HepG2 (cell line): ENCODE results near the gene ZNF22. TPM values are rescaled to one million over a fixed set of nuclear protein-coding genes. Genes with fewer than 3 reads are reported as not detected.

ENCODE experiments used
- CREM ChIP-seq, 2 experiments: sonication (generic) in 1 of 2; formaldehyde crosslinking in 1 of 2; IDR thresholded peaks; 2 replicates each; pipeline versions ENCODE4 v1.4.0 to v1.6.1; 2016 to 2020; ENCODE audit warnings: antibody characterized with exemption in 1 of 2, mild to moderate bottlenecking in 1 of 2, missing genetic modification reagents in 1 of 2
- EEA1 ChIP-seq: sonication (generic); formaldehyde crosslinking; IDR thresholded peaks from 2 replicates; pipeline ENCODE4 v1.5.1; 2020; ENCODE audit warnings: mild to moderate bottlenecking, missing genetic modification reagents, borderline replicate concordance
- FOXO1 ChIP-seq: sonication (generic); formaldehyde crosslinking; IDR thresholded peaks from 2 replicates; pipeline ENCODE4 v1.4.0; 2020; ENCODE audit warnings: missing genetic modification reagents
- FOXO4 ChIP-seq: sonication (generic); formaldehyde crosslinking; conservative IDR thresholded peaks from 2 replicates; pipeline ENCODE4 v1.8.1; 2023; ENCODE audit warnings: missing genetic modification reagents
- FOXP4 ChIP-seq: sonication (generic); formaldehyde crosslinking; IDR thresholded peaks from 2 replicates; pipeline ENCODE4 v1.4.0; 2020; ENCODE audit warnings: missing genetic modification reagents
- HMG20A ChIP-seq: IDR thresholded peaks from 2 replicates; pipeline ENCODE4 v1.6.1; 2016; ENCODE audit warnings: borderline replicate concordance
- KLF13 ChIP-seq: sonication (generic); formaldehyde crosslinking; IDR thresholded peaks from 2 replicates; pipeline ENCODE4 v1.4.0; 2020; ENCODE audit warnings: mild to moderate bottlenecking, missing genetic modification reagents
- MEIS2 ChIP-seq: sonication (generic); formaldehyde crosslinking; IDR thresholded peaks from 2 replicates; pipeline ENCODE4 v1.9.0; 2021; ENCODE audit warnings: mild to moderate bottlenecking, missing genetic modification reagents
- MLX ChIP-seq: IDR thresholded peaks from 2 replicates; pipeline ENCODE4 v1.6.1; 2016
- NCOA1 ChIP-seq: sonication (generic); formaldehyde crosslinking; IDR thresholded peaks from 2 replicates; pipeline ENCODE4 v1.9.0; 2021; ENCODE audit warnings: missing genetic modification reagents
- PHF5A ChIP-seq: IDR thresholded peaks from one replicate; pipeline ENCODE4 v1.6.1; 2018; ENCODE audit warnings: low read depth, missing genetic modification reagents; ENCODE audit not compliant: unreplicated experiment
- SCMH1 ChIP-seq: sonication (generic); formaldehyde crosslinking; IDR thresholded peaks from 2 replicates; pipeline ENCODE4 v1.9.0; 2021; ENCODE audit warnings: missing genetic modification reagents, mild to moderate bottlenecking, borderline replicate concordance
- SOX13 ChIP-seq, 3 experiments: fragments of 450-650 bp in 1 of 3; sonication (generic) in 1 of 3; formaldehyde crosslinking in 1 of 3; IDR thresholded peaks in 2 of 3; conservative IDR thresholded peaks in 1 of 3; 2 replicates each; pipeline versions ENCODE4 v1.5.0 to v1.6.1; 2016 to 2020; ENCODE audit warnings: antibody characterized with exemption in 1 of 3, mild to moderate bottlenecking in 1 of 3, missing compliant biosample characterization in 1 of 3, missing genetic modification reagents in 1 of 3, moderate library complexity in 1 of 3
- SPEN ChIP-seq: sonication (generic); formaldehyde crosslinking; IDR thresholded peaks from 2 replicates; pipeline ENCODE4 v1.5.1; 2020; ENCODE audit warnings: low read depth, mild to moderate bottlenecking, missing genetic modification reagents
- THAP11 ChIP-seq: IDR thresholded peaks from 2 replicates; pipeline ENCODE4 v1.6.1; 2016; ENCODE audit warnings: missing biosample characterization, missing genetic modification reagents
- ZBTB25 ChIP-seq: IDR thresholded peaks from 2 replicates; pipeline ENCODE4 v1.6.1; 2018; ENCODE audit warnings: missing genetic modification reagents
- ZNF331 ChIP-seq: sonication (generic); formaldehyde crosslinking; IDR thresholded peaks from 2 replicates; pipeline ENCODE4 v1.4.0; 2020; ENCODE audit warnings: missing genetic modification reagents
- ZNF441 ChIP-seq: sonication (generic); formaldehyde crosslinking; IDR thresholded peaks from 2 replicates; pipeline ENCODE4 v1.7.0; 2021; ENCODE audit warnings: missing genetic modification reagents, borderline replicate concordance
- ZNF614 ChIP-seq: IDR thresholded peaks from 2 replicates; pipeline ENCODE4 v1.6.1; 2018; ENCODE audit warnings: missing biosample characterization, missing genetic modification reagents, inconsistent platforms, borderline replicate concordance
- ZNF644 ChIP-seq: IDR thresholded peaks from 2 replicates; pipeline ENCODE4 v1.6.1; 2016; ENCODE audit warnings: low read depth
- ZNF709 ChIP-seq: sonication (generic); formaldehyde crosslinking; IDR thresholded peaks from 2 replicates; pipeline ENCODE4 v1.5.0; 2020; ENCODE audit warnings: mild to moderate bottlenecking, missing genetic modification reagents
- ZNF749 ChIP-seq: sonication (generic); formaldehyde crosslinking; IDR thresholded peaks from 2 replicates; pipeline ENCODE4 v1.8.0; 2022; ENCODE audit warnings: mild to moderate bottlenecking, missing genetic modification reagents, moderate library complexity, borderline replicate concordance
- polyA plus RNA-seq, 8 experiments: library from polyadenylated mRNA; depleted of rRNA in 3 of 8; stranded (reverse) in 7 of 8; unstranded in 1 of 8; fragments of >200 nt; fragmentation: Illumina TruSeq in 4 of 8; extraction: Trizol in 4 of 8; gene quantifications; 2 replicates each; pipeline versions ENCODE4 v1.2.1 to v1.2.3, GENCODE V29; 2011 to 2016; ENCODE audit warnings: low read depth in 4 of 8, missing spikeins in 1 of 8, mixed read lengths in 1 of 8; ENCODE audit not compliant: insufficient read depth in 1 of 8
- total RNA-seq, 5 experiments: library from RNA; depleted of rRNA; stranded (reverse); fragments of >200 nt; fragmentation: Illumina TruSeq; extraction: Trizol; gene quantifications; 2 replicates each; pipeline ENCODE4 v1.2.3, GENCODE V29; 2016; ENCODE audit warnings: low read depth in 1 of 5

Gene ZNF22
- total and polyA plus RNA-seq, 2 of the 13 experiments (the other 11 are each of a cell fraction or from before 2014, with no cell fraction given), result 0.40 to 1.3 TPM

GRCh38 chr10:45005284-45005683 is 4.6 kb downstream of the ZNF22 start (continued):
- TF ChIP-seq ZNF709 (CRISPR knock-in tag) (no peak), SCMH1 (no peak), SOX13 (IDR thresholded peaks at IDR 0.05) (no peak), SOX13 (CRISPR knock-in tag; conservative IDR thresholded peaks at IDR 0.05 in 1 of 2, IDR thresholded peaks at IDR 0.05 in 1 of 2) (peak in 1 of 2 experiments; percentile 87; a peak in 2 of 4 replicates), MLX (CRISPR knock-in tag) (0 out of 2 replicates have a peak, but pooled peaks have one; percentile 29), ZBTB25 (CRISPR knock-in tag) (peak; percentile 61; the same call in 1 of the 2 replicates), NCOA1 (CRISPR knock-in tag) (0 out of 2 replicates have a peak, but pooled peaks have one; percentile 38), FOXO1 (CRISPR knock-in tag) (peak; percentile 90), EEA1 (CRISPR knock-in tag) (no peak), FOXP4 (CRISPR knock-in tag) (peak; percentile 94), PHF5A (CRISPR knock-in tag) (peak; percentile 13), THAP11 (CRISPR knock-in tag) (peak; percentile 25; the same call in 1 of the 2 replicates), CREM (IDR thresholded peaks at IDR 0.05) (peak; percentile 36; the same call in 1 of the 2 replicates), CREM (CRISPR knock-in tag; IDR thresholded peaks at IDR 0.05) (no peak), ZNF749 (CRISPR knock-in tag) (no peak), ZNF644 (CRISPR knock-in tag) (0 out of 2 replicates have a peak, but pooled peaks have one; percentile 17), MEIS2 (peak; percentile 81; the same call in 1 of the 2 replicates), FOXO4 (CRISPR knock-in tag) (0 out of 2 replicates have a peak, but pooled peaks have one; percentile 35), SPEN (CRISPR knock-in tag) (peak; percentile 48; the same call in 1 of the 2 replicates), ZNF331 (0 out of 2 replicates have a peak, but pooled peaks have one; percentile 27), HMG20A (CRISPR knock-in tag) (peak; percentile 77; the same call in 1 of the 2 replicates), KLF13 (CRISPR knock-in tag) (no peak), ZNF614 (CRISPR knock-in tag) (peak; percentile 40; the same call in 1 of the 2 replicates), ZNF441 (CRISPR knock-in tag) (peak; percentile 54; the same call in 1 of the 2 replicates)
